Spleen (tissue), 13 donors: Measurements from ENCODE around the gene NCR3LG1. TPM values are rescaled to one million over a fixed set of nuclear protein-coding genes. Genes with fewer than 3 reads are reported as not detected.

Experiments used
- DNase-seq: peaks from one replicate; pipeline ENCODE4 v3.0.0-alpha.2; 2020
- H3K27ac ChIP-seq, 8 donors: fragments of 200-600 bp; sonication (generic) in 7 of 8; 1 replicate in 4 of 8; 2 replicates in 4 of 8; pipeline versions ENCODE4 v1.5.0 to v1.8.0; 2016 to 2021; ENCODE audit warnings: inconsistent platforms in 4 of 8, mild to moderate bottlenecking in 4 of 8, moderate library complexity in 1 of 8
- H3K27me3 ChIP-seq, 7 donors: fragments of 200-600 bp; sonication (generic) in 6 of 7; replicated peaks in 1 of 7; 1 replicate in 4 of 7; 2 replicates in 3 of 7; pipeline versions ENCODE4 v1.5.0 to v1.8.0; 2016 to 2021; ENCODE audit warnings: inconsistent platforms in 3 of 7, mild to moderate bottlenecking in 1 of 7
- H3K36me3 ChIP-seq, 6 donors: fragments of 200-600 bp; sonication (generic) in 5 of 6; 1 replicate in 4 of 6; 2 replicates in 2 of 6; pipeline versions ENCODE4 v1.5.0 to v1.8.0; 2016 to 2021; ENCODE audit warnings: inconsistent platforms in 2 of 6
- H3K4me1 ChIP-seq, 6 donors: fragments of 200-600 bp; sonication (generic) in 5 of 6; 1 replicate in 3 of 6; 2 replicates in 3 of 6; pipeline versions ENCODE4 v1.5.0 to v1.8.0; 2016 to 2021; ENCODE audit warnings: inconsistent platforms in 3 of 6
- H3K4me3 ChIP-seq, 8 donors: fragments of 200-600 bp; sonication (generic) in 7 of 8; 1 replicate in 4 of 8; 2 replicates in 4 of 8; pipeline versions ENCODE4 v1.5.0 to v1.8.0; 2016 to 2021; ENCODE audit warnings: inconsistent platforms in 4 of 8, mild to moderate bottlenecking in 4 of 8, moderate library complexity in 2 of 8
- H3K9me3 ChIP-seq, 8 donors: fragments of 200-600 bp; sonication (generic) in 7 of 8; 1 replicate in 4 of 8; 2 replicates in 4 of 8; pipeline versions ENCODE4 v1.5.0 to v1.8.0; 2016 to 2021; ENCODE audit warnings: inconsistent platforms in 4 of 8
- CTCF ChIP-seq, 11 experiments: fragments of 200-600 bp in 7 of 11; fragments of 450-650 bp in 4 of 11; sonication (generic) in 4 of 11; IDR thresholded peaks in 8 of 11; conservative IDR thresholded peaks in 3 of 11; 1 replicate in 7 of 11; 2 replicates in 4 of 11; pipeline versions ENCODE4 v1.4.0 to v1.8.0; 2016 to 2021; ENCODE audit warnings: antibody characterized with exemption in 11 of 11, inconsistent platforms in 4 of 11, mild to moderate bottlenecking in 1 of 11
- POLR2A ChIP-seq, 3 donors: fragments of 450-650 bp; IDR thresholded peaks; one replicate each; pipeline ENCODE4 v1.5.1; 2017; ENCODE audit warnings: antibody characterized with exemption in 3 of 3, mild to moderate bottlenecking in 1 of 3
- POLR2AphosphoS5 ChIP-seq, 3 donors: sonication (generic); formaldehyde crosslinking; IDR thresholded peaks; one replicate each; pipeline ENCODE4 v1.5.1; 2017; ENCODE audit warnings: antibody characterized with exemption in 3 of 3
- WGBS, 5 donors: extraction: QIAGEN DNeasy Blood & Tissue Kit in 3 of 5; methylation state at CpG; one replicate each; pipeline versions ENCODE4 v1.1.5 to v1.1.7; 2013 to 2018; 5-methylcytosine and 5-hydroxymethylcytosine counted together
- intact Hi-C: fragments of 100-400 bp; cut with DNase I; formaldehyde crosslinking; loops from one replicate; pipeline ENCODE4 v1.15.0; 2023; ENCODE audit warnings: low total_unique reads
- long read RNA-seq, 2 donors: transcript quantifications; one replicate each; lab custom pipeline, GENCODE V29; 2026
- polyA plus RNA-seq, 3 donors: library from polyadenylated mRNA; stranded (reverse); fragments of 200-250 nt; gene quantifications; one replicate each; pipeline ENCODE4 v1.2.1, GENCODE V29; 2013
- total RNA-seq, 7 donors: library from RNA; depleted of rRNA in 3 of 7; stranded (reverse); fragments of >200 nt in 3 of 7; fragmentation: NEBNext Ultra II Directional in 4 of 7; extraction: Animal tissue kit (Norgen Biotek cat#: 25700) in 4 of 7; gene quantifications; one replicate each; pipeline versions ENCODE4 v1.1.0 to v1.2.1, GENCODE V29; 2016 to 2021
- donor health status: healthy with polysubstance abuse.
- donor health status: DM: no; HTN: no; CAD: no; lungs with moderate emphysema.
- donor health status: DM: no; HTN: no; CAD: no.
- donor health status: Bipolar disorder and iron deficiency.
- donor health status: healthy.
- donor health status: DM: no; HTN: no; CAD: no.
- donor health status: DM: yes; HTN: yes; CAD: no.

Gene NCR3LG1
- total RNA-seq (1 to 10 TPM; 1.5 to 5.4 (median 2.3) TPM), polyA plus RNA-seq (under 1 TPM; 0.04 to 0.16 (median 0.05) TPM)
- long read RNA-seq, donor 1: 0 reads
- long read RNA-seq, donor 2: 0 reads

- peaks cover 13 to 39% (median 31%) of the 10 kb centered on the region in 6 donors for H3K4me1 ChIP-seq
- peak within 1 kb of the TSS; percentile 51 to 84 (median 60) for H3K4me3 ChIP-seq
- peak within 1 kb of the TSS in 6 of 8 donors; percentile 30 to 86 (median 77) for H3K27ac ChIP-seq
- no peaks in the 10 kb centered on the region for H3K36me3 ChIP-seq
- intact Hi-C loops: loop anchor here (10.0 kb wide), 1 partner anchor 117 kb away; no protein-coding TSS in a partner anchor
- WGBS, 5 donors: 1% methylated on average over 33 to 61 of the region's 61 CpGs
- H3K9me3 ChIP-seq: peaks cover 0 to 8% (median 0%) of the 10 kb centered on the region in 8 donors
- TF ChIP-seq POLR2AphosphoS5 (IDR thresholded peaks at IDR 0.05) (peak; percentile 14 to 75 (median 59)), CTCF (IDR thresholded peaks at IDR 0.05 in 8 of 11, conservative IDR thresholded peaks at IDR 0.05 in 3 of 11) (no peak)
- DNase-seq: peak; percentile 91
- H3K27me3 ChIP-seq: peaks cover 0 to 30% (median 0%) of the 10 kb centered on the region in 7 donors
These were observed at the start of gene NCR3LG1 for GRCh38 chr11:17351510-17352176. Gene NCR3LG1 (plus strand): TSS chr11:17351800. CDS start chr11:17351970, 170 bp downstream.

DNA sequence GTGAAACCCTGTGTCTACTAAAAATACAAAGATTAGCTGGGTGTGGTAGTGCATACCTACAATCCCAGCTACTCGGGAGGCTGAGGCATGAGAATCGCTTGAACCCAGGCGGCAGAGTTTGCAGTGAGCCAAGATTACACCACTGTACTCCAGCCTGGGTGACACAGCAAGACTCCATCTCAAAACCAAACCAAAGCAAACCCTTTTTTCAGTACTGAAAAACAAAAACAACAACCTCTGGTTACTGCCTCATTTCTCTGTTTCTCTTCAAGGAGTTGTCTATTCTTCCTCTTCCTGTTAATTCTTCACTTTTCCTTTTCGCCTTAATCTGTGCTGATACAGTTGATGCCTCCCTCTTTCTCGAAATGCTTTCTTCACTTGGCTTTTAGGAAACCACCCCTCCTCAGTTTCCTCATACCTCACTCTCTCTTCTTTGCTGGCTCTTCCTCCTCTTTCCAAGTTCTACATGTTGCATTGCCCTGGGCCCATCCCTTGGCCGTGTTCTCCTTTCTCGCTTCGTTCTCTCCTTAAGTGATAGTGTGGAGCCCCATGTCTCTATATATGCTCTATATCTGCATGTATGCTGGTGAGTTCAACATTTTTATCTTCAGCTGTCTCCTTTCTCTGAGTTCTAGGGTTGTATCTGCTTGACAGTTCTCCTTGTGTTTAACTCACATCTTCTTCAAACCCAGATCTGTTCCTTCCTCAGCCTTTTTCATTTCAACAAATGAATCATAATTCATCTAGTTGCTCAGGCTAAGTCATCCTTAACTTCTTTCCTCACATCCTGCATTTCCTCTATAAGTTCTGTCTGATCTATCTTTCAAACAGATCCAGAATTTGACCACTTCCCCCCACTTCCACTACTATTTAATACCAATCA lies 38.0 kb upstream of the NCR3LG1 start:
- Histone ChIP-seq H3K27ac (no peak overlapping the region), H3K9me3 (no peaks in the 10 kb centered on the region), H3K27me3 (no peaks in the 10 kb centered on the region), H3K4me3 (no peak overlapping the region), H3K36me3 (peaks cover 0 to 98% (median 40%) of the 10 kb centered on the region in 6 donors), H3K4me1 (no peaks in the 10 kb centered on the region)
- WGBS, 5 donors: 83 to 94% (median 89%) methylated on average over 8 of the region's 8 CpGs
- intact Hi-C loops: no loop called here
- TF ChIP-seq CTCF (IDR thresholded peaks at IDR 0.05 in 8 of 11, conservative IDR thresholded peaks at IDR 0.05 in 3 of 11) (no peak), POLR2A (IDR thresholded peaks at IDR 0.05) (no peak), POLR2AphosphoS5 (IDR thresholded peaks at IDR 0.05) (no peak)
- no peak for DNase-seq

DNA sequence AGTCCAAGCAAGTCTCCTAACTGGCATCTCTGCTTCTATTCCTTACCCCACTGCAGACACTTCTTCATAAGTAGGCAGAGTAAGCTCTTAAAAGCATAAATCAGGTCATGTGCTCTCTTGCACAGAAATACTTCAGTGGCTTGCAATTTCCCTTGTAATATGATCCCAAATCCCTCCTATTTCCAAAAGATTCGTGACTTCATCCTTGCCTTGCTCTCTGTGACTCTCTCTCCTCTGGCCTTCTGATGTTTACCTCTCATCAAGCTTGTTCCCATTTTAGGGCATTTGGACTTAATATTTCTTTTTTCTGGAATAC lies 37.4 kb upstream of the NCR3LG1 start:
- peaks cover 0 to 98% (median 40%) of the 10 kb centered on the region in 6 donors for H3K36me3 ChIP-seq
- H3K4me1 ChIP-seq: no peaks in the 10 kb centered on the region
- TF ChIP-seq CTCF (IDR thresholded peaks at IDR 0.05 in 8 of 11, conservative IDR thresholded peaks at IDR 0.05 in 3 of 11) (no peak), POLR2AphosphoS5 (IDR thresholded peaks at IDR 0.05) (no peak), POLR2A (IDR thresholded peaks at IDR 0.05) (no peak)
- intact Hi-C loops: no loop called here
- DNase-seq: no peak
- no peak overlapping the region for H3K27ac ChIP-seq
- no peaks in the 10 kb centered on the region for H3K9me3 ChIP-seq
- H3K4me3 ChIP-seq: no peak overlapping the region
- 64 to 89% (median 84%) methylated on average over 1 of the region's 1 CpG for WGBS, 5 donors
- H3K27me3 ChIP-seq: no peaks in the 10 kb centered on the region
